Hepatocyte (in vitro differentiated cells): ENCODE measurements around the gene S100A5. TPM values are rescaled to one million over a fixed set of nuclear protein-coding genes. Genes with fewer than 3 reads are reported as not detected.
A peak's percentile ranks its signal among the peaks of the same experiment; 100 is the strongest.

ENCODE experiments used
- DNase-seq: peaks from one replicate; pipeline ENCODE4 v3.0.0-alpha.2; 2016; ENCODE audit warnings: low spot score
- H2AFZ ChIP-seq: fragments of 200-600 bp; sonication (generic); 2 replicates; pipeline ENCODE4 v1.6.0; 2016; ENCODE audit warnings: antibody characterized with exemption, mild to moderate bottlenecking
- H3K27ac ChIP-seq: fragments of 200-600 bp; sonication (generic); 2 replicates; pipeline ENCODE4 v1.5.1; 2016; ENCODE audit warnings: mild to moderate bottlenecking
- H3K27me3 ChIP-seq: fragments of 200-600 bp; sonication (generic); 2 replicates; pipeline ENCODE4 v1.6.1; 2016
- H3K36me3 ChIP-seq: fragments of 200-600 bp; sonication (generic); replicated peaks from 2 replicates; pipeline ENCODE4 v1.5.1; 2016; ENCODE audit warnings: low read depth; ENCODE audit not compliant: insufficient read depth
- H3K4me1 ChIP-seq: fragments of 200-600 bp; sonication (generic); 2 replicates; pipeline ENCODE4 v1.5.1; 2016; ENCODE audit warnings: mild to moderate bottlenecking, moderate library complexity; ENCODE audit not compliant: insufficient read depth
- H3K4me2 ChIP-seq: fragments of 200-600 bp; sonication (generic); 2 replicates; pipeline ENCODE4 v1.6.0; 2016
- H3K4me3 ChIP-seq: fragments of 200-600 bp; sonication (generic); 2 replicates; pipeline ENCODE4 v1.5.1; 2016; ENCODE audit warnings: mild to moderate bottlenecking
- H3K79me2 ChIP-seq: fragments of 200-600 bp; sonication (generic); 2 replicates; pipeline ENCODE4 v1.6.0; 2017; ENCODE audit warnings: mild to moderate bottlenecking
- H3K9me2 ChIP-seq: fragments of 200-600 bp; sonication (generic); replicated peaks from 2 replicates; pipeline ENCODE4 v1.6.0; 2017; ENCODE audit warnings: mild to moderate bottlenecking; ENCODE audit not compliant: insufficient read depth
- H3K9me3 ChIP-seq: fragments of 200-600 bp; sonication (generic); 2 replicates; pipeline ENCODE4 v1.5.1; 2016; ENCODE audit warnings: low read depth, mild to moderate bottlenecking
- H4K20me1 ChIP-seq: fragments of 200-600 bp; sonication (generic); 2 replicates; pipeline ENCODE4 v1.6.0; 2016; ENCODE audit warnings: mild to moderate bottlenecking; ENCODE audit not compliant: insufficient read depth, poor library complexity, severe bottlenecking
- EZH2 ChIP-seq: fragments of 200-600 bp; sonication (generic); IDR thresholded peaks from 2 replicates; pipeline ENCODE4 v1.6.1; 2016; ENCODE audit warnings: antibody characterized with exemption, mild to moderate bottlenecking, borderline replicate concordance
- EZH2phosphoT487 ChIP-seq: fragments of 200-600 bp; sonication (generic); IDR thresholded peaks from one replicate; pipeline ENCODE4 v1.6.1; 2018; ENCODE audit warnings: antibody characterized with exemption, mild to moderate bottlenecking, low read depth, moderate library complexity; ENCODE audit not compliant: unreplicated experiment, severe bottlenecking
- WGBS: methylation state at CpG from one replicate; pipeline ENCODE4 v1.1.6; 2016; ENCODE audit warnings: low lambda C conversion rate; ENCODE audit errors: missing lambda C conversion rate; 5-methylcytosine and 5-hydroxymethylcytosine counted together
- polyA plus RNA-seq: library from polyadenylated mRNA; unstranded; fragments of >200 nt; fragmentation: Nextera tagmentation; extraction: Ambion mirVana; gene quantifications from 2 replicates; pipeline ENCODE4 v1.2.1, GENCODE V29; 2016
- total RNA-seq: library from RNA; depleted of rRNA; stranded (reverse); fragments of >200 nt; gene quantifications from 2 replicates; pipeline ENCODE4 v1.2.3, GENCODE V29; 2014
- TF ChIP-seq, protein P1 (sequence below): fragments of 200-600 bp; sonication (generic); IDR thresholded peaks from 2 replicates; pipeline ENCODE4 v1.5.1; 2016; ENCODE audit warnings: antibody characterized with exemption, mild to moderate bottlenecking; ENCODE audit not compliant: poor library complexity

S100A5 gene
- total and polyA plus RNA-seq, 2 experiments from 2014 or later, result 0.54 TPM; not detected in 1

DNA sequence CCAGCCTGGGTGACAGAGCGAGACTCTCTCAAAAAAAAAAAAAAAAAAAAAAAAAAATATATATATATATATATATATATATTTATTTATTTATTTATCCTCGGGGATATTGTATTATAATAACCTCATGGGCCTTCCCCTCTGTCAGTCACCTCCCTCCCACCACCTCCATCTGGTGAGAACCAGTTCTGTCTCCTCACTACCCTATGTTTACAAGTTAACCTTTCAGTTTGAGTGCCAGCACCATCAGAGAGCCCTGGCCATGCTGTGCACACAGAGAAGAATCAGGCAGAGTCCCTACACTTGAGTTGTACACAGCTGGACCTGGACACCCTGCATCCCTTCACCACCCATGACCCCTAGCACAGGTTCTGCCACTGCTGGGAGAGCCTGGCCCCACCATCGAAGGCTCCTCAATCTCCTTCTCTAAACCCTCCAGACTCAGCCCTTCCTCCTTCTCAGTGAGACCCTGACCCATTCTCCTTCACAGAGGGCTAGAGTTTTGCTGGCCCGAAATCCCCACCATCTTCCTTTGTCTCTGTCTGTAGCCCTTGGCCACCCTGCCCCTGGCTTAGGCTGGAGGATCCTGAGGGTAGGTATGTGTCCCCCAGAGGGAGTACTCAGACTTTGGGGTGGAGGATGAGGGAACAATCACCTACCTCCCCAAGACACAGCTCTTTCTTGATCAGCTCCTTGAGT lies 1.2 kb downstream of the S100A5 start:
- Histone ChIP-seq H3K36me3 (no peaks in the 10 kb centered on the region), H3K4me2 (no peak overlapping the region), H3K79me2 (peaks cover 18% of the 10 kb centered on the region), H3K27ac (no peak overlapping the region), H2AFZ (no peak overlapping the region), H3K9me3 (no peaks in the 10 kb centered on the region), H4K20me1 (no peaks in the 10 kb centered on the region), H3K4me3 (no peak overlapping the region), H3K27me3 (no peaks in the 10 kb centered on the region), H3K4me1 (peaks cover 30% of the 10 kb centered on the region), H3K9me2 (no peaks in the 10 kb centered on the region)
- no peak for DNase-seq
- TF ChIP-seq EZH2, result no peak
- TF ChIP-seq, protein P1, sequence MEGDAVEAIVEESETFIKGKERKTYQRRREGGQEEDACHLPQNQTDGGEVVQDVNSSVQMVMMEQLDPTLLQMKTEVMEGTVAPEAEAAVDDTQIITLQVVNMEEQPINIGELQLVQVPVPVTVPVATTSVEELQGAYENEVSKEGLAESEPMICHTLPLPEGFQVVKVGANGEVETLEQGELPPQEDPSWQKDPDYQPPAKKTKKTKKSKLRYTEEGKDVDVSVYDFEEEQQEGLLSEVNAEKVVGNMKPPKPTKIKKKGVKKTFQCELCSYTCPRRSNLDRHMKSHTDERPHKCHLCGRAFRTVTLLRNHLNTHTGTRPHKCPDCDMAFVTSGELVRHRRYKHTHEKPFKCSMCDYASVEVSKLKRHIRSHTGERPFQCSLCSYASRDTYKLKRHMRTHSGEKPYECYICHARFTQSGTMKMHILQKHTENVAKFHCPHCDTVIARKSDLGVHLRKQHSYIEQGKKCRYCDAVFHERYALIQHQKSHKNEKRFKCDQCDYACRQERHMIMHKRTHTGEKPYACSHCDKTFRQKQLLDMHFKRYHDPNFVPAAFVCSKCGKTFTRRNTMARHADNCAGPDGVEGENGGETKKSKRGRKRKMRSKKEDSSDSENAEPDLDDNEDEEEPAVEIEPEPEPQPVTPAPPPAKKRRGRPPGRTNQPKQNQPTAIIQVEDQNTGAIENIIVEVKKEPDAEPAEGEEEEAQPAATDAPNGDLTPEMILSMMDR, result no peak
- no peak for TF ChIP-seq EZH2phosphoT487
- WGBS, result 95% methylated on average over 4 of the region's 4 CpGs

DNA sequence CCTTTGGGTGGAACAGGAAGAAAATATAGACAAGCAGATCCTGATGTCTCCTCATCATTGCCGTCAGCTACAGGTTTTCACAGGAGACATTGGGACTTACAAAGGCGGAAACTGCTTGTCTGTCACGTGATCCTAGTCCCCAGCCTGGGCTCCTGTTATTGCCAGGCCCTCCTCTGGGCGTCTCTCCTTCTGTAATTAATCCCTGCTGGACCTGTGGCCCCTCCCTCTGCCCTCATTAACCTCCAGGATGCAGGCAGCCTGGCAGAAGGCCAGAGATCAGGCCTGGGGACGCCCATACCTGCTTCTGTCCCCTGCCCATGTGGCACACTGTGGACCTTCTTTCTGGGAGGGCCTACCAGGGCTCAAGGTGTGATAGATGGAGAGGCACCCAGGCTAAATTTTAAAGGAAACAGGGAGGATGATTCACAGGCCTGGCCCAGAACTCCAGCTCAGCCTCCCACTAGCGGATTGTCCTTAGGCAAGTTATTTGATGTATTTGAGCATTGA lies 2.4 kb downstream of the S100A5 start:
- Histone ChIP-seq H3K9me3 (no peaks in the 10 kb centered on the region), H3K4me2 (no peak overlapping the region), H3K36me3 (no peaks in the 10 kb centered on the region), H3K9me2 (no peaks in the 10 kb centered on the region), H3K79me2 (peaks cover 18% of the 10 kb centered on the region), H3K4me1 (peaks cover 30% of the 10 kb centered on the region), H4K20me1 (no peaks in the 10 kb centered on the region), H2AFZ (no peak overlapping the region), H3K27ac (peak overlapping the region; percentile 13), H3K27me3 (no peaks in the 10 kb centered on the region), H3K4me3 (no peak overlapping the region)
- TF ChIP-seq, protein P1, result no peak
- TF ChIP-seq EZH2, result no peak
- no peak for TF ChIP-seq EZH2phosphoT487
- peak; percentile 44 for DNase-seq
- WGBS, result 74% methylated on average over 6 of the region's 6 CpGs

DNA sequence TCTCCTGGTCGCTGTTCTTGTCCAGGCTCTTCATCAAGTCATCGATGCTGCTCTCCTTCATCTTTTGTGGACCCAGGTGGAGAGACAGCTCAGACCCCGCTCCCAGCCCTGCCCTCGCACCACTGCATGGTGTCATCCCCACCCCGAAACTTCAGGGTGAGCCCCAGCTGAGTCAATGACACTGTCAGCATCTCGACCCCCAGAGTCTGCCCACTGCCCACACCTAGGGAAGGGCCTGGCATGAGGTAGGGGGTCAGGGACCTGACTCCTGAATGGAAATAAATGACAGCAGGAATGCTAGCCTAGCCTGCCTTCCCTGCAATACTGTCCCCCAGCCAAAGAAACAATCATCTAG lies 3.4 kb downstream of the S100A5 start:
- Histone ChIP-seq H3K4me2 (no peak overlapping the region), H4K20me1 (no peaks in the 10 kb centered on the region), H3K79me2 (peaks cover 18% of the 10 kb centered on the region), H3K4me3 (no peak overlapping the region), H3K9me3 (no peaks in the 10 kb centered on the region), H2AFZ (no peak overlapping the region), H3K27me3 (no peaks in the 10 kb centered on the region), H3K9me2 (no peaks in the 10 kb centered on the region), H3K27ac (no peak overlapping the region), H3K4me1 (peaks cover 35% of the 10 kb centered on the region), H3K36me3 (no peaks in the 10 kb centered on the region)
- no peak for DNase-seq
- TF ChIP-seq, protein P1, result no peak
- TF ChIP-seq EZH2, result no peak
- 100% methylated on average over 6 of the region's 6 CpGs for WGBS
